DND-41 (cell line): ENCODE measurements around the gene GPRASP3.
A peak's percentile ranks its signal among the peaks of the same experiment; 100 is the strongest.

Experiments
- ATAC-seq: fragments of 200-7000 bp; cut with Tn5 transposase; 3 replicates; pipeline ENCODE4 v1.9.1; 2021; ENCODE audit warnings: low read depth; ENCODE audit not compliant: insufficient read depth
- DNase-seq: peaks from one replicate; pipeline ENCODE4 v3.0.0-alpha.2; 2020
- H2AFZ ChIP-seq: 2 replicates; pipeline ENCODE4 v1.6.0; 2012; ENCODE audit warnings: low read depth, low read length
- H3K27ac ChIP-seq: 2 replicates; pipeline ENCODE4 v1.5.1; 2012; ENCODE audit warnings: low read length, inconsistent platforms
- H3K27me3 ChIP-seq: fragments of 200-600 bp; sonication (generic); 2 replicates; pipeline ENCODE4 v1.6.0; 2012; ENCODE audit warnings: low read length, mild to moderate bottlenecking, inconsistent platforms; ENCODE audit not compliant: insufficient read depth, poor library complexity
- H3K36me3 ChIP-seq: 2 replicates; pipeline ENCODE4 v1.5.1; 2012; ENCODE audit warnings: low read length, inconsistent platforms; ENCODE audit not compliant: insufficient read depth
- H3K4me1 ChIP-seq: 2 replicates; pipeline ENCODE4 v1.5.1; 2012; ENCODE audit warnings: mild to moderate bottlenecking, low read length; ENCODE audit not compliant: insufficient read depth
- H3K4me2 ChIP-seq: 2 replicates; pipeline ENCODE4 v1.6.0; 2012; ENCODE audit warnings: mild to moderate bottlenecking, moderate library complexity, low read length, inconsistent platforms; ENCODE audit not compliant: insufficient read depth
- H3K4me3 ChIP-seq, 2 experiments: fragments of 200-600 bp in 1 of 2; shearing (Covaris generic) in 1 of 2; 2 replicates each; pipeline ENCODE4 v1.5.1; 2012 to 2016; ENCODE audit warnings: inconsistent platforms in 2 of 2, low read length in 2 of 2, mild to moderate bottlenecking in 2 of 2, low read depth in 1 of 2, moderate library complexity in 1 of 2
- H3K79me2 ChIP-seq: 2 replicates; pipeline ENCODE4 v1.6.0; 2012; ENCODE audit warnings: low read length, inconsistent platforms; ENCODE audit not compliant: insufficient read depth
- H3K9ac ChIP-seq: 2 replicates; pipeline ENCODE4 v1.6.0; 2012; ENCODE audit warnings: low read depth, mild to moderate bottlenecking, inconsistent platforms, low read length, moderate library complexity
- H3K9me3 ChIP-seq: 2 replicates; pipeline ENCODE4 v1.5.1; 2012; ENCODE audit warnings: low read length, moderate library complexity, mild to moderate bottlenecking, inconsistent platforms; ENCODE audit not compliant: insufficient read depth, severe bottlenecking
- H4K20me1 ChIP-seq: 2 replicates; pipeline ENCODE4 v1.6.0; 2012; ENCODE audit warnings: low read length; ENCODE audit not compliant: insufficient read depth
- CTCF ChIP-seq: IDR thresholded peaks from 2 replicates; pipeline ENCODE4 v1.5.1; 2012; ENCODE audit warnings: borderline replicate concordance, low read length, moderate library complexity, mild to moderate bottlenecking; ENCODE audit not compliant: poor library complexity, severe bottlenecking; ENCODE audit errors: extremely low read depth
- EZH2 ChIP-seq: IDR thresholded peaks from 3 replicates; pipeline ENCODE4 v1.6.1; 2012; ENCODE audit warnings: borderline replicate concordance, low read depth, mild to moderate bottlenecking, moderate library complexity, low read length, inconsistent platforms; ENCODE audit not compliant: severe bottlenecking

The GPRASP3 gene

GRCh38 chrX:102697494-102697893, 23.0 kb upstream of the GPRASP3 start:
- H3K4me3 ChIP-seq: no peak overlapping the region
- H3K4me1 ChIP-seq: no peaks in the 10 kb centered on the region
- no peak overlapping the region for H2AFZ ChIP-seq
- DNase-seq (no peak), ATAC-seq (no peak)
- H3K9me3 ChIP-seq: no peaks in the 10 kb centered on the region
- H3K9ac ChIP-seq: no peak overlapping the region
- no peak overlapping the region for H3K4me2 ChIP-seq
- no peaks in the 10 kb centered on the region for H4K20me1 ChIP-seq
- H3K27ac ChIP-seq: no peak overlapping the region
- no peaks in the 10 kb centered on the region for H3K36me3 ChIP-seq
- no peaks in the 10 kb centered on the region for H3K79me2 ChIP-seq
- TF ChIP-seq CTCF (no peak), EZH2 (no peak)
- no peaks in the 10 kb centered on the region for H3K27me3 ChIP-seq

- peaks cover 16% of the 10 kb centered on the region for H3K4me1 ChIP-seq
- peak; percentile 57 for ATAC-seq
- TF ChIP-seq CTCF (no peak), EZH2 (no peak)
- H3K79me2 ChIP-seq: no peaks in the 10 kb centered on the region
- H2AFZ ChIP-seq: no peak overlapping the region
- H3K9ac ChIP-seq: no peak overlapping the region
- H3K36me3 ChIP-seq: no peaks in the 10 kb centered on the region
- no peaks in the 10 kb centered on the region for H3K27me3 ChIP-seq
- H3K9me3 ChIP-seq: no peaks in the 10 kb centered on the region
- no peaks in the 10 kb centered on the region for H4K20me1 ChIP-seq
- H3K27ac ChIP-seq: no peak overlapping the region
- H3K4me3 ChIP-seq: no peak overlapping the region
- H3K4me2 ChIP-seq: no peak overlapping the region
- peak; percentile 8 for DNase-seq
These were observed 11.6 kb upstream of the GPRASP3 start for GRCh38 chrX:102708900-102709299.

- Histone ChIP-seq H3K4me2 (no peak overlapping the region), H3K27me3 (no peaks in the 10 kb centered on the region)
These were observed 8.7 kb upstream of the GPRASP3 start for GRCh38 chrX:102711872-102712215.

More at GRCh38 chrX:102711872-102712215, 8.7 kb upstream of the GPRASP3 start:
- Histone ChIP-seq H3K4me1 (peaks cover 16% of the 10 kb centered on the region), H3K9me3 (no peaks in the 10 kb centered on the region), H3K36me3 (no peaks in the 10 kb centered on the region), H2AFZ (no peak overlapping the region), H4K20me1 (no peaks in the 10 kb centered on the region), H3K27ac (no peak overlapping the region), H3K4me3 (no peak overlapping the region), H3K9ac (no peak overlapping the region), H3K79me2 (no peaks in the 10 kb centered on the region)
- no peak for TF ChIP-seq EZH2
- TF ChIP-seq CTCF: no peak
- no peak for ATAC-seq
- no peak for DNase-seq
